SKM-1 treated with dmso at 0.1 percent for 144 hours (cell line): ENCODE data around the gene TCERG1L.
"Not testable (repeated sequence)": the region's sequence is repeated elsewhere in the genome, so short reads cannot be mapped to it uniquely, and the experiment has no call there.

Source experiments
- DNase-seq: peaks from one replicate; lab custom pipeline; 2025; ENCODE audit not compliant: unreplicated experiment; lab: John Stamatoyannopoulos, UW

TCERG1L gene

DNA sequence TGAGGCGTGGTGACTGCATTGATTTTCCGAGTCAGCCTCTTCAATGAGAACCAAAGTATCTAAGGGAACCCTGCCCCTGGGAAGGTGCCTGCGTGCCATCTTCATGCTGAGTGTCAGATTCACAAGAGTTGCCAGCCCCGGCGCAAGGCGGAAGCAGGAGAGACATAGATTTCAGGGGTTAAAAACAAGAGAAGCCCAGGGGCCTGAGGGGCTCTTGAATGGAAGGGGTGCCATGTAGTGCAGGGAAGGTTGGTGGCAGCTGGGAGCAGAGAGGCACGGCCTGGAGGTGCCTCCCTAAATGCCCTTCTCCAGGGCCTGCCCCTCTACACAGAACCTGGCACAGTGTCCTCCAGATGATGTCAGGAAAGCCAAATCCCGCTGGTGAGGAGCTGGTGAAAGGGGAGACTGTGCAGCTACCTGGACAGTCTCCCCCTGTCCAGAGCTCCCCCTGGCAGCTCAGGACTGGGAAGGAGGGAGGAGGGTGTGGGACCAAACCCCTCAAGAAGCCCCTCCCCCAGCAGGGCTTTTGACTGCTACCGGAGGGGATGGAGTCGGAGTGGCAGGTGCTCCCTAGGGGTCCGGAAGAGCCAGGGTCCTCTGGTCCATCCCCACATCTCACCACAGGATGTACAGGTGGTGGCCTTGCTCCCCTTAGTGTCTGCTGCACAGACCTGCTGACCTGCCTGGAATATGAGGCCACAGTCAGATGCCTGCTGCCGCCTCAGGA lies 137.9 kb downstream of the TCERG1L start:
- DNase-seq, result no peak

DNA sequence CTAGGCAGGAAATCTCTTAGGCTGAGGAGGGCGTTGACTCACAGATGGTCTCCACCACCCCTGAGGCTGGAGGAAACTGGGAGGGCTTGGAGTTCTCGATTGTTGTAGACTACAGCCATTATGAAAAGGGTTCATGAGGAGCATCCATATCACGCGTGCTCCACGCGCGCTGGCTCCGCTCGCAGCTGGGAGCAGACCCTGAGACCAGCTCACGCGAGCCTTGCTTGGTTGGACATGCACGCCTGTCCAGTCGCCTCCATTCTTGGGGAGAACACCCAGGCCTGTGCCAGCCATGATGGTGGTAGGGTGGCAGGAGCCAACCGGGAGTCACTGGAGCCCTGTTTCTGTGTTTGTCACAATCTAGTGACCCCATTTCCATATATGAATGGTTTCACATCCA lies 139.1 kb downstream of the TCERG1L start:
- no peak for DNase-seq

DNA sequence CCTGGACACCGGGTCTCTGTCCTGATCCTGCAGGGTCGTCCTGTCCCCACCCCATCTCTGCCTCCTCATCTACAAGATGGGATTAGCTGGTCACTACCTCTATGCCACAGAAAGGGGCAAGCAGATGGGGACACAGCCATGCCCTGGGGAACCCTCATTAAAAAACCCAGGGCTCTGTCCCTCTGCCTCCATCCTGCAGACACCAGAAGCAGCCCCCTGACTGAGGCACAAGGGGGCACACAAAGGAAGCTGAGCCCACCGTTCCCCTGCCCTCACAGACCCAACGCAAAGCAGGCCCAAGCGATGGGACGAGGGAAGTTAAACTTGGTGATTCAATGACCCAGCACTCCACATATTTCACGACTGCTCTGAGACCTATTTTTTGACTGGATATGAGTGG lies 142.4 kb downstream of the TCERG1L start:
- DNase-seq, result no peak

DNA sequence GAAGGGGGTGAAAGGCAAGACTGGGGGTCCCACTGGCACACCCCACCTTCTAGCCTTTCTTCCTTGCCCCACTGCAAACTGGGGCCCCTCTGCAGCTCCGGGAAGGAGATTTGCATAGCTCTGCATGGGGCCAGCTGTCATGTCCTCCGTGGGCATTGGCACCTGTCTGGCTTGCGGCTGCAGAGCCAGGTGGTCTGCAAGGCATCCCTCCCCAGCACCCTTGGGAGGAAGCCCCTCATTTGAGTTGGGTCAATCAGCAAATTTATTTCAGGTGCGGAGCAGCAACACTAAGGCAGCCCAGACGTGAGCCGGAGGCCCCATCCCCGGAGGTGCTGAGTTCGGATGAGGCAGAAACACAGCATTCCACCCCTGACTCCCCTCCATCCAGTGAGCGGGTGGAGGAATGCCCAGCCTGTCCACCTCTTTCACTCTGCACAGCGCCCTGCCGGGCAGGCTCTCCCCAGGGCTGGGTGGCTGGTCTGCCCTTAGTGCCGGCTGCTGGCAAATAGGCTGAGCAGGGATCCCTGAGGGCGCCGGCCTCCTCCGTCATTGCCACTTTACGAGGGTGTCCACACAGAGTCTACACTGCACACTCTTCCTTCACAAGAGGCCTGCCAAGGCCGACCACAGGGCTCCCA lies 143.2 kb downstream of the TCERG1L start:
- DNase-seq, result no peak

- DNase-seq, result no peak
Observed at GRCh38 chr10:131167036-131167860, 144.3 kb downstream of the TCERG1L start.

- DNase-seq, result no peak
Observed at GRCh38 chr10:131166486-131166885, 145.0 kb downstream of the TCERG1L start.

DNA sequence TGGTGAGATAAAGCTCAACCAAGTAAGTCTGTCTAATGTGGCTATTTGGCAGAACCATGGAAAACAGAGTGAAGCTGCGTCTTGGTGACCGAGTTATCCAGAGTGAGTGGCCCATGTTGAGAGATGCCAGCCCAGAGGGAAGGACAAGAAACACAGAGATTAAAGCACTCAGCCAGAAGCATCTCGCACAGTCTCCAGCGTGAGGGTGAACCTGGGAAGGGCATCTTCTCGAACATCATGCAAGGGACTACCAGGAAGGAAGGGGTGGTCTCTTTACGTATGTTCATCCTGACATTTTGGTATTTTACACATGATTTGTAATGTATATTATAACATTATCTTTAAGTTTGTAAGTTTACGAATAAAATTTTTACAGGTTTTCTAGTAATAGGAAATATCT lies 146.4 kb downstream of the TCERG1L start:
- DNase-seq, result no peak

GRCh38 chr10:131162866-131163843 lies 148.4 kb downstream of the TCERG1L start:
- no peak for DNase-seq

DNA sequence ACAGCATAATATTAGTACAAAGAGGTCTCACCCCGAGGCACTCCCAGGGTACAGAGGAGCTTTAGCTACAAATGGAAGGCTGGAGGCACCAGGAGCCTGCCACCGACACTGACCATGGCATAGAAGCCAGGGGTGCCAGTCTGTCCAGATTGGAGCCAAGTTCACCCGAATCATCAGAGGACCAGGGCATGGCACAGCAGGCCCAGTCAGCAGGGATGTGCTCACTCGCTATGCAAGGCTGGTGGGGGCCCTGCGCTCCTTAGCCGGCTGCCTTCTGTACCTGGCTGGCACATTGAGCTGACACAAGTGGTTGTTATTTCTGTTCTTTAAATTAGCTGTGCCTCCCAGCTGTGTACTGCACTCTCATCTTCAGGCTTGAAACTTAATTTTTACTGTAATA lies 149.3 kb downstream of the TCERG1L start:
- DNase-seq, result no peak

DNA sequence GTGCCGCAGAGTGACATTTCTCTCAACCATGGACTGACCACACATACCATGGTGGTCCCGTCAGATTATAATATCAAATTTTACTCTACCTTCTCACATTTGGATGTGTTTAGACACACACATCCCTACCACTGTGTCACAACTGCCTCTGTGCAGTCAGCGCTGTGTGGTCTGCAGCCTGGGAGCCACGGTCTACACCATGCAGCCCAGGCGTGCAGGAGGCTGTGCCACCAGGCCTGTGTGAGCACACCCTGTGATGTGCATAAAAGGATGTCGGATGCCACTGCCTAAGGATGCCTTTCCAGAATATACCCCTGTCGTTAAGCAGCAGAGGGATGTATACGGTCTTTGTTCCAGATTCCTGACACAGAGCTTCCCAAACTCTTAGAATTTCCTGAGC lies 150.4 kb downstream of the TCERG1L start:
- no peak for DNase-seq

GRCh38 chr10:131160219-131160875 lies 151.2 kb downstream of the TCERG1L start:
- no peak for DNase-seq

DNA sequence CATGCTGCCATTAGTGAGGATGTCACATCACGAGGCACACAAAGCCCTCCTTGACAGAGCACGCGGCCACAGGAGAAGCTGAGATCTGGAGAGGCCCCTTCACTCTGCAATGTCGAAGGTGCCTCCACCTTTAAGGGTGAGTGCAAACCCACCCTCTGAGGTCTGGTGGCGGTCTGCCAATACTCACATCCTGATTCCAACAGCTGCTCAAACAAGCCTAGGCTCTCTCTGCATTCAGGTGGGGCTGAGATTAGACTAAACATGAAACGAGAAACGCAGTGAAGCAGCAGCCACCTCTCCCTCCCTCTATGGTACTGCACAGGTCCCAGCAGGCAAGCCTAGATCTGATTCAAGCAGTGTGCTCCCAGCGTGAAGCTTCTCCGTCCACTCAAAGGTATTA lies 151.8 kb downstream of the TCERG1L start:
- DNase-seq, result no peak

GRCh38 chr10:131158695-131159094 lies 152.8 kb downstream of the TCERG1L start:
- no peak for DNase-seq

DNA sequence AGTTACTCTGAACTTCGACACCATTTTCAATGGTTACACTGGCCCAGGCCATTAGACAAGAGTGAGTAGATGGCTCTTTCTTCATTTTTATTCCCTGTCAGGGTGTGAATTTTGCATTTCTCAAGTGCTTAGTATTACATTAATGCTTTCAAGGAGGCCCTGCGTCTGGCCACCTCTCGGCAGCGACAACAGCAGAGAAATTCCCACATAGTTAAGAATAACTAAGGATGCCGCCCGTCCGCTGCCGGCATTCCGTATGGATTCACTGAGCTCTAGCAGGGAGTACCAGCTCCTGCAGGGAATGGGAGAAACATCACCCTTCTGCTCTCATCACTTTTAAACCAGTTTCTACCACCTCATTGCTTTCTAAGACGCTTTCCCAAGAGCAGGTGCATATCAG lies 153.6 kb downstream of the TCERG1L start:
- no peak for DNase-seq

- no peak for DNase-seq
Observed at GRCh38 chr10:131155876-131156230, 155.7 kb downstream of the TCERG1L start.

- no peak for DNase-seq
Observed at GRCh38 chr10:131155218-131155875, 156.2 kb downstream of the TCERG1L start.

DNA sequence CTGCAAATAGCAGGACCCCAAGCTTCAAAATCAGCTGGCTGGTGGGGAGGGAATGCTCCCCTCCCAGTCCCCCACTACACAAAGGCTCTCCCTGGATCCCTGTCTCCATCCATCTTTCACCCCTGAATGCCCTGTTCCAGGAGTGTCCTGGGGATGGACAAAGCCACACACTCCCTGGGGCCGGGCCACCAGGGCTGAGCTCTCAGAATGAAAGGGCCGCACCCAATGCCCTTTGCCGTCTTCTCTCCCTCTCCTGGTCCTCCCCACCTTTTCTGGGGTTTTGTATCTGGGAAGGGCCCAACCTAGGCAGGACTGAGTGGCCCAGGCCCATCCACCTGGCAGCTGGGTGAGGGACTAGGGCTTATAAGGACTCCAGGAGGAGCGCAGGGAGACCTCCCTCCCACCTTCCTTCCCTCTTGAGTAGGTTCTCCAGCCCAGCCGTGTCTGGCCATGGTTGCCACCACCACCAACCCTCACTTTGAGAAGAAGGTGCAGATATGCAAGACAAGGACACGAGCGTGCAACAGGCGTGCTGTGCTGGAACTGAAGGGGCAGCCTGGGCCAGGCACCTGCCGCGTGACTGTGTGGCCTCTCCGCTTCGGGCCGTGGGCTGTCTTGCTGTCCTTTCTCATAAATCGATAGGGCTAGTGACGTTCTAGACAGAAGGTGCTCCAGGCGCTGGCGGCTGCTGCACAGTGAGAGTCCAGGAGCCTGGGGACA lies 157.1 kb downstream of the TCERG1L start:
- no peak for DNase-seq

- DNase-seq, result not testable (repeated sequence)
Observed at GRCh38 chr10:131152456-131152855, 159.1 kb downstream of the TCERG1L start.

DNA sequence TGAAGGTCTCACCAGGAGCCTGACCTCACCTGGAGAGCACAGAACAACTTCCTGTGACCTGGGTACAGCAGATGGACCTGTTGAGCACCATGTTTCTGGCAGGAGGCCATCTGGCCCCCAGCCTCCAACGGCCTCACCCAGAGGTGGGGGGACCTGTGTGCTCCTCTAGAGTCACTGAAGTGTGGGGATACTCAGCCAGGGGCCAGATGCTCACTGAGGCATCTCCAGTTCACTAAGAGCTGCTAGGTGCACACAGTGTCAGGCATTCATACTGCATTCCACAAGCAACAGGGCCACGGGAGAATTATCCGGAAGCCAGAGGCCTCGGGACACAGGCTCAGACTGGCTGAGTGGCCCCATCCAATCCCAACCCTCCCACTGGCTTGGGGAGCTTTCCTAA lies 161.4 kb downstream of the TCERG1L start:
- no peak for DNase-seq
